Measurements from ENCODE around the gene INPP5E.

The INPP5E gene

GRCh38 chr9:136398286-136398685, 41.4 kb downstream of the INPP5E start:
- Histone ChIP-seq H4K20me1 (ENCODE audit: insufficient read depth, low read length, poor library complexity, severe bottlenecking) (peaks cover 21% of the 10 kb centered on the region), H3K27me3 (ENCODE audit: insufficient read depth, low read length, poor library complexity, severe bottlenecking) (no peaks in the 10 kb centered on the region), H3K9ac (ENCODE audit: low read depth, low read length, poor library complexity, severe bottlenecking) (peak overlapping the region; percentile 75), H3K9me2 (replicated peaks; ENCODE audit: low read depth, low read length) (no peaks in the 10 kb centered on the region), H2AFZ (ENCODE audit: low read length) (no peak overlapping the region), H3K9me3 (ENCODE audit: insufficient read depth, low read depth, low read length) (no peaks in the 10 kb centered on the region), H3F3A (ENCODE audit: low read depth) (no peaks in the 10 kb centered on the region), H3K4me3 (ENCODE audit: low read length, poor library complexity, severe bottlenecking) (peak overlapping the region; percentile 90), H3K79me2 (ENCODE audit: insufficient read depth, low read length) (peaks cover 27% of the 10 kb centered on the region), H3K36me3 (ENCODE audit: insufficient read depth, low read length) (peaks cover 29% of the 10 kb centered on the region; the same call in 1 of the 2 replicates), H3K4me1 (ENCODE audit: insufficient read depth, low read length, poor library complexity, severe bottlenecking) (peaks cover 21% of the 10 kb centered on the region), H3K4me2 (ENCODE audit: low read depth, low read length, poor library complexity, severe bottlenecking) (peak overlapping the region; percentile 85)
- no peak for TF ChIP-seq EZH2phosphoT487 (IDR thresholded peaks at IDR 0.05; ENCODE audit: borderline replicate concordance)
- TF ChIP-seq CTCF (conservative IDR thresholded peaks at IDR 0.05; ENCODE audit: low read length): no peak

- no peaks in the 10 kb centered on the region for H3K9me2 ChIP-seq (replicated peaks; ENCODE audit: low read depth, low read length)
- peaks cover 21% of the 10 kb centered on the region for H4K20me1 ChIP-seq (ENCODE audit: insufficient read depth, low read length, poor library complexity, severe bottlenecking)
- H3K79me2 ChIP-seq (ENCODE audit: insufficient read depth, low read length): peaks cover 27% of the 10 kb centered on the region
- H3K4me3 ChIP-seq (ENCODE audit: low read length, poor library complexity, severe bottlenecking): no peak overlapping the region
- peaks cover 29% of the 10 kb centered on the region; the same call in 1 of the 2 replicates for H3K36me3 ChIP-seq (ENCODE audit: insufficient read depth, low read length)
- no peak overlapping the region for H3K4me2 ChIP-seq (ENCODE audit: low read depth, low read length, poor library complexity, severe bottlenecking)
- H3K9me3 ChIP-seq (ENCODE audit: insufficient read depth, low read depth, low read length): no peaks in the 10 kb centered on the region
- TF ChIP-seq EZH2phosphoT487 (IDR thresholded peaks at IDR 0.05; ENCODE audit: borderline replicate concordance) (no peak), CTCF (conservative IDR thresholded peaks at IDR 0.05; ENCODE audit: low read length) (no peak)
- no peaks in the 10 kb centered on the region for H3K27me3 ChIP-seq (ENCODE audit: insufficient read depth, low read length, poor library complexity, severe bottlenecking)
- no peak overlapping the region for H3K9ac ChIP-seq (ENCODE audit: low read depth, low read length, poor library complexity, severe bottlenecking)
- H2AFZ ChIP-seq (ENCODE audit: low read length): no peak overlapping the region
- H3K4me1 ChIP-seq (ENCODE audit: insufficient read depth, low read length, poor library complexity, severe bottlenecking): peaks cover 18% of the 10 kb centered on the region
- H3F3A ChIP-seq (ENCODE audit: low read depth): no peaks in the 10 kb centered on the region
Measured at GRCh38 chr9:136397643-136398042, 42.0 kb downstream of the INPP5E start.

- Histone ChIP-seq H3K9me2 (replicated peaks; ENCODE audit: low read depth, low read length) (no peaks in the 10 kb centered on the region), H2AFZ (ENCODE audit: low read length) (no peak overlapping the region), H3K9ac (ENCODE audit: low read depth, low read length, poor library complexity, severe bottlenecking) (no peak overlapping the region), H3K4me3 (ENCODE audit: low read length, poor library complexity, severe bottlenecking) (no peak overlapping the region), H3K79me2 (ENCODE audit: insufficient read depth, low read length) (peaks cover 27% of the 10 kb centered on the region), H3K36me3 (ENCODE audit: insufficient read depth, low read length) (peaks cover 39% of the 10 kb centered on the region; the same call in 1 of the 2 replicates), H4K20me1 (ENCODE audit: insufficient read depth, low read length, poor library complexity, severe bottlenecking) (peaks cover 21% of the 10 kb centered on the region), H3K9me3 (ENCODE audit: insufficient read depth, low read depth, low read length) (no peaks in the 10 kb centered on the region), H3K4me2 (ENCODE audit: low read depth, low read length, poor library complexity, severe bottlenecking) (no peak overlapping the region), H3K27me3 (ENCODE audit: insufficient read depth, low read length, poor library complexity, severe bottlenecking) (no peaks in the 10 kb centered on the region), H3F3A (ENCODE audit: low read depth) (no peaks in the 10 kb centered on the region), H3K4me1 (ENCODE audit: insufficient read depth, low read length, poor library complexity, severe bottlenecking) (peaks cover 18% of the 10 kb centered on the region)
- TF ChIP-seq CTCF (conservative IDR thresholded peaks at IDR 0.05; ENCODE audit: low read length) (no peak), EZH2phosphoT487 (IDR thresholded peaks at IDR 0.05; ENCODE audit: borderline replicate concordance) (no peak)
Measured at GRCh38 chr9:136396219-136396515, 43.5 kb downstream of the INPP5E start.
